EL (cell line): ENCODE data around the gene SPSB2.
"Not testable (repeated sequence)": the region's sequence is repeated elsewhere in the genome, so short reads cannot be mapped to it uniquely, and the experiment has no call there.

Source experiments
- DNase-seq: peaks from one replicate; pipeline ENCODE4 v3.0.0-alpha.2; 2016

SPSB2 gene

GRCh38 chr12:6899837-6900519 lies 26.9 kb upstream of the SPSB2 start:
- no peak for DNase-seq

DNA sequence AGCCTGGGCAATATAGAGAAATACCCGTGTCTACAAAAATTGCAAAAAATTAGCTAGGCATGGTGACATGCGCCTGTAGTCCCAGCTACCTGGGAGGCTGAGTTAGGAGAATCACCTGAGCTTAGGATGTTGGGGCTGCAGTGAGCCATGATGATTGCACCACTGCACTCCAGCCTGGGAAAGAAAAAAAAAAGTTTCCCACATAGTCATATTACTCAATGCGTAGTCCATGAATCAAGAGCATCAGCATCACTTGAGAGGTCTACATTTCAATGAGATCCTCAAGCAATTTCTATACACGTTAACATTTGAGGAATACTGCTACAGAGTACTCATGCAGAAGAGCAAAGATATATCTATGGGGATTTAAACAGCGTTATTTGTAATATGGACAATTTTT lies 26.3 kb upstream of the SPSB2 start:
- DNase-seq = no peak

DNA sequence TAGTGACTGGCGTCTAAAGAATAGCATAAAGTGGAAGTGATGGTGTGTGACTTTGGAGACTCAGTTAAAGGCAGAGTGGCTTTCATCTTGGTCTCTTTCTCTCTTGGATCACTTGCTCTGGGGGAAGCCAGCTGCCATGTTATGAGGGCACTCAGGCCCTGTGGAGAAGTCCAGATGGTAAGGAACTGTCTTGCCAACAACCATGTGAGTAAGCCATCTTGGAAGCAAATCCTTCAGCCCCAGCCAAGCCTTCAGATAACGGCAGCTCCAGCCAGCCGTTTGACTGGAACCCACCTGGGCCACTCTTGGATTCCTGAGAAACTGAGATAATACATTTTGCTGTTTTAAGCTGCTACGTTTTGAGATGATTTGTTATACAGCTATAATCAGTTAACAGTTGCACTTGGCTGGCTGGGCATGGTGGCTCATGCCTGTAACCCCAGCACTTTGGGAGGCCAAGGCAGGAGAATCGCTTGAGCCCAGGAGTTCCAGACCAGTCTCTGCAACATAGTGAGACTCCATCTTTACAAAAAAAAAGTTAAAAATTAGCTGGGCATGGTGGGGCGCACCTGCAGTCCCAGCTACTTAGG lies 23.8 kb upstream of the SPSB2 start:
- no peak for DNase-seq

GRCh38 chr12:6894321-6894720 lies 21.2 kb upstream of the SPSB2 start:
- DNase-seq = no peak

GRCh38 chr12:6892683-6893082 lies 19.6 kb upstream of the SPSB2 start:
- not testable (repeated sequence) for DNase-seq

DNA sequence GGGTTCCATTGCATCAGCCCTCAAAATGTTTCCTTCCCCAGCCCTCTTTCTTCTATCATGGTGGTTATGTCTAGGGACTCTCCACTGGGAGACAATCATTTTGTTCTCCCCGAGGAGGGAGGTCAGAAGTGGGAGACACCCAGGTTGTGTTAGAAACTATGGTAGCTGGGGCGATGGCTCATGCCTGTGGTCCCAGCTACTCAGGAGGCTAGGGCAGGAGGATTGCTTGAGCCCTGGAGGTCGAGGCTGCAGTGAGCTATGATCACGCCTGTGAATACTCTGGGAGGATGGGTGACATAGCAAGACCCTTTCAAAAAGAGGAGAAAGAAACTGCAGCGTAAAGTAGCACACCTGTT lies 18.5 kb upstream of the SPSB2 start:
- DNase-seq = no peak

DNA sequence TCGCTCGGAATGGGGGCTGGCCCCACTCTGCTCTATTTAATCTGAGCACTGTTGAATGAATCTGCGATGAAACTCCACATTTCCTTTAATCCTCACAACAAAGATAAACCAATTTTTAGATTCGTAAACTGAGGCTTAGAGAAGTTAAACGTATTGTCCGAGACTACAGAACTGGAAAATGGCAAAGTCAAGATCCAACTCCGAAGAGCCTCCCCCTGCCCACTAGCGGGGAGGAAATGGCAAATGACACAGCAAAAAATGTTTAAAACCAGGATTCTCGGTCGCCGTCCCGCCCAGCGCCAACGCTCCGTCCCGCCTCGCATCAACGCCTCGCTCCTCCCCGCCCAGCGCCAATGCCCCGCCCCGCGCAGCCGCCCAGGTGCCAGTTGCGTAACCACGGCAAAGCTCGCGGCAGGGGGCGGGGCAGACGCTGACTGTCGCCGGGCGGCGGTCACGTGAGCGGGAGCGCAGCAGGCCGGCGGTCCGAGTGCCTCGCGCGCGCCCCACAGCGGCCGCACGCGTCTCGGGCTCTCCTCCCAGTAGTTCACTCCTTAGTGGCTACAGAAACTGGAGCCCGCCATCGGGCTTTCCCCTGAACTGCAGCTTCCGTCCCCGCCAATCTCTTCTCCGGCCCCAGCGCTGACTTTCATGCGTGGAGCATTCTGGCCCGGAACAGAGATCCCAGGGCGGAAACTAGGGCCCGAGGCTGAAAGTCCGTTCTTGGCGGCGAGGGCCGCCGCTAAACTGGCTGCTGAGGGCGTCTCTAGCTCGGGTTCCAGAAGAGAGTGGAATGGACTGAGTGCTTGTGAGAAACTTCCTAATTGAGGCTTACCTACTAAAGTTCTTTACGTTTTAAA lies 17.9 kb upstream of the SPSB2 start:
- DNase-seq = peak; percentile 96

DNA sequence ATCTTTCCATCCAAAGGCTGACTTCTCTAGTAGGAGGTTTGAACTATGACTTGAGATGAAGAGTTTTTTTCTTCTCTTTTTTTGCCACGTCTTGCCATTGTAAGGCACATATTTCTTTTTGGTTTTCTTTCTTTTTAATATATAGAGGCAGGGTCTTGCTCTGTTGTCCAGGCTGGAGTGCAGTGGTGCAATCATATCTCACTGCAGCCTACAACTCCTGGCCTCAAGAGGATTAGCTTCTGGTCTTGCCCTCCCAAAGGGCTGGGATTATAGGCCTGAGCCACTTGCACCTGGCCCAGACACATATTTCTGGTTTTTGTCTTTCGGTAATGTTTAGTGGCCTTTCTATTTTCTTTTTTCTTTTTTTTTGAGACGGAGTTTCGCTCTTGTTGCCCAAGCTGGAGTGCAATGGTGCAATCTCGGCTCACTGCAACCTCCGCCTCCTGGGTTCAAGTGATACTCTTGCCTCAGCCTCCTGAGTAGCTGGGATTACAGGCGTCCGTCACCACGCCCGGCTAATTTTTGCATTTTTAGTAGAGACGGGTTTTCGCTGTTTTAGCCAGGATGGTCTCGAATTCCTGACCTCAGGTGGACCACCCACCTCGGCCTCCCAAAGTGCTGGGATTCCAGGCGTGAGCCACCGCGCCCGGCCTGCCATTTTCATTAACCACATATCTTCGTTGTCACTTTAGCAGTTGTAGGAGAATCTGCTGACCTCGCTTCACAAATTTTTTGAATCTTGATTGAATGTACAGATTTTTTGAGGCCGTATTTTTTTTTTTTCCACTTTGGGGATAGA lies 16.9 kb upstream of the SPSB2 start:
- not testable (repeated sequence) for DNase-seq

- DNase-seq = not testable (repeated sequence)
These were observed 15.7 kb upstream of the SPSB2 start for GRCh38 chr12:6888794-6889193.

GRCh38 chr12:6888360-6888759 lies 15.3 kb upstream of the SPSB2 start:
- no peak for DNase-seq

DNA sequence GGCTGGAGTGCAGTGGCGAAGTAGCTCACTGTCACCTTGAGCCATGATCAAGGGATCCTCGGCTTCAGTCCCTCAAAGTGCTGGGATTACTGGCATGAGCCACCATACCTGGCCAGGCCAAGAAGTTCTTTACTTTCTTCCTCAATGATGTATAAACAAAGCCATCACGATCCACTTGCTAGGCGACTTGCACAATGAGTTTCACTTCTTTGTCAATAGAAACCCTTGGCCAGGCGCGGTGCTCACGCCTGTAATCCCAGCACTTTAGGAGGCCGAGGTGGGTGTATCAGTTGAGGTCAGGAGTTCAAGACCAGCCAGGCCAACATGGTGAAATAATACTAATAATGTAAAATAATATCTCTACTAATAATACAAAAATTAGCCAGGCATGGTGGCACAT lies 14.4 kb upstream of the SPSB2 start:
- no peak for DNase-seq

DNA sequence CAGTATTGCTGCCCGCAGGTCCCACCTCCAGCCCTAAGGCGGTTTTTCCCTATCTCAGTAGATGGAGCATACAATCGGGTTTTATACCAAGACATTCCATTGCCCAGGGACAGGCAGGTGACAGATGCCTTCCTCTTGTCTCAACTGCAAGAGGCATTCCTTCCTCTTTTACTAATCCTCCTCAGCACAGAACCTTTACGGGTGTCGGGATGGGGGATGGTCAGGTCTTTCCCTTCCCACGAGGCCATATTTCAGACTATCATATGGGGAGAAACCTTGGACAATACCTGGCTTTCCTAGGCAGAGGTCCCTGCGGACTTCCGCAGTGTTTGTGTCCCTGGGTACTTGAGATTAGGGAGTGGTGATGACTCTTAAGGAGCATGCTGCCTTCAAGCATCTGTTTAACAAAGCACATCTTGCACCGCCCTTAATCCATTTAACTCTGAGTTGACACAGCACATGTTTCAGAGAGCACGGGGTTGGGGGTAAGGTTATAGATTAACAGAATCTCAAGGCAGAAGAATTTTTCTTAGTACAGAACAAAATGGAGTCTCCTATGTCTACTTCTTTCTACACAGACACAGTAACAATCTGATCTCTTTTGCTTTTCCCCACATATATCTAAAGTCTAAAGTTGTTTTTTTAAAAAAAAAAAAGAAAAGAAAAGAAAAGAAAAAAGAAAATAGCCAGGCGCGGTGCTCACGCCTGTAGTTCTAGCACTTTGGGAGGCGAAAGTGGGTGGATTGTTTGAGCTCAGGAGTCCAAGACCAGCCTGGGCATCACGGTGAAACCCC lies 13.3 kb upstream of the SPSB2 start:
- not testable (repeated sequence) for DNase-seq

GRCh38 chr12:6884539-6884938 lies 11.4 kb upstream of the SPSB2 start:
- DNase-seq = no peak

DNA sequence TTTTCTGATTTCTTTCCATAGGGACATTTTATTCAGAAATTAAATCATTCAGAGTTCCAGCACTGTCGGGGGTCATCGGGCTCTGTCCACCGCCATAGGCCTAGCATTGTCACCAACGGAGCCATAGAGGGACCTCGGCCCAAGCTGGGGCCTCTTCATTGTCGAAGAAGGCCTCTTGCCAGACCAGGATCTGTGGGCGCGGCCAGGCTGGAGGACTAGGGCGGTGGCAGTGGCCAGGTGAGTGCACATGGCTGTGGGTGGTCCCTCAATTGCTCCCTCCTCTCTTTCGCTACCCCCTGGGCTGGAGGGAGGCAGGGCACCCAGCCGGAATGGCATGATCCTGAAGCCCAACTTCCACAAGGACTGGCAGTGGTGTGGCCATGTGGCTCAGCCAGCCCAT lies 10.6 kb upstream of the SPSB2 start:
- DNase-seq = no peak

- no peak for DNase-seq
These were observed 10.1 kb upstream of the SPSB2 start for GRCh38 chr12:6883252-6883651.

GRCh38 chr12:6879824-6880223 lies 6.7 kb upstream of the SPSB2 start:
- DNase-seq = not testable (repeated sequence)

- DNase-seq = not testable (repeated sequence)
These were observed 889 bp upstream of the SPSB2 start for GRCh38 chr12:6874015-6874368.

GRCh38 chr12:6872073-6873048 lies 742 bp downstream of the SPSB2 start:
- peak; percentile 82 for DNase-seq

DNA sequence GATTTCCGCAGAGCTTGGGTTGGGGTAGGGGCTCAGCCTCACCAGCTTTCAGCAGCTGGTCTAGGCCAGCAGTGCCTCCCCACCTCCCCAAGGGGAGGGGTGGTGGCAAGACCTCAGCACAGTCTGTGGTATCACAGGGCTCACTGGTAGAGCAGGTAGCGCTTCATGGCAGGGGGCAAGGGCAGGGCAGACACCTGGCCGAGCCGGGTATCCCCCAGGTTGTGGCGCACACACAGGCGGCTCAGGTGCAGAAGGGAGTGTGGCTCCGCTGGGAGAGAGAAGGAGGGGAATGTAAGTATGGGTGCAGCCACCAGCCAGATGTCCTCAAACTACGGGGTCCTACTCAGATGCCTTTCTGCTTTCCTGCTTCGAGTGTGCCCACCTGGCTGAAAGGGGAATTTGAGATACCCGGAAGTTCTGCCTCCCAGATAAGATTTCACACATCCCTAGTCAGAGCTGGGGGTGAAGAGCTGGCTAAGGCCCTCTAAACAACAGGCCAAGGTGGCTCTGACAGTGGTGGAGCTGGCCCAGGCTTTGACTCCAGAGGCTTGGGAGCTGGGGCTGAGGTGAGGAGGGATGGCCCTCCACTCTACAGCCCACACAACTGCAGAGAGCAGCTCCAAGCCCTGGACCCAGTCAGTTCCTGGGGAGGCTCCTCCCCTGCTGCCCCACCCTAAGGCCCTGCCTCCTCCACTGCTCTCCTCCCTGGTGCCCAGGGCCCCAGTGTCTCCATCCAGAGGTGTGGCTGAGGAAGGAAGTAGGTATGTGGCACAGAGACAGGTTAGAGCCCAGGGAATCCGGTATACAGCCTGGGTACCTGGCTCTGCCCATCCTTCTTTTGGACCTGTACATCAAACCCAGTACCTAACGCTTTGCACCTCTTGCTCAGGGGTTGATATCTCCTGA lies 1.8 kb downstream of the SPSB2 start:
- peak; percentile 69 for DNase-seq

DNA sequence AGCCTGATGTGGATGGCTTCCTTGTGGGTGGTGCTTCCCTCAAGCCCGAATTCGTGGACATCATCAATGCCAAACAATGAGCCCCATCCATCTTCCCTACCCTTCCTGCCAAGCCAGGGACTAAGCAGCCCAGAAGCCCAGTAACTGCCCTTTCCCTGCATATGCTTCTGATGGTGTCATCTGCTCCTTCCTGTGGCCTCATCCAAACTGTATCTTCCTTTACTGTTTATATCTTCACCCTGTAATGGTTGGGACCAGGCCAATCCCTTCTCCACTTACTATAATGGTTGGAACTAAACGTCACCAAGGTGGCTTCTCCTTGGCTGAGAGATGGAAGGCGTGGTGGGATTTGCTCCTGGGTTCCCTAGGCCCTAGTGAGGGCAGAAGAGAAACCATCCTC lies 2.8 kb downstream of the SPSB2 start:
- DNase-seq = peak; percentile 17
